Kidney epithelial cell (primary cell): ENCODE results near the gene ASCL3. TPM values are rescaled to one million over a fixed set of nuclear protein-coding genes. Genes with fewer than 3 reads are reported as not detected.

ENCODE experiments used
- DNase-seq: peaks from one replicate; pipeline ENCODE4 v3.0.0-alpha.2; 2010; ENCODE audit warnings: low read depth
- H3K27me3 ChIP-seq: 2 replicates; pipeline ENCODE4 v1.6.0; 2011; ENCODE audit warnings: low read length; ENCODE audit not compliant: control insufficient read depth, insufficient read depth
- H3K36me3 ChIP-seq: 2 replicates; pipeline ENCODE4 v1.5.1; 2011; ENCODE audit warnings: low read length; ENCODE audit not compliant: control insufficient read depth, insufficient read depth
- H3K4me3 ChIP-seq: 2 replicates; pipeline ENCODE4 v1.5.1; 2011; ENCODE audit warnings: low read depth, mild to moderate bottlenecking, control low read depth, low read length
- total RNA-seq: library from RNA; depleted of rRNA; stranded (reverse); fragments of >200 nt; gene quantifications from 2 replicates; pipeline ENCODE4 v1.2.3, GENCODE V29; 2015
- TF ChIP-seq, protein P1 (sequence below): IDR thresholded peaks from 2 replicates; pipeline ENCODE4 v1.5.1; 2011; ENCODE audit warnings: mild to moderate bottlenecking, moderate library complexity, low read length, control low read depth, inconsistent platforms; ENCODE audit not compliant: insufficient read depth, poor library complexity, severe bottlenecking

The ASCL3 gene
- total RNA-seq, 1 donor from 2014 or later = not detected

DNA sequence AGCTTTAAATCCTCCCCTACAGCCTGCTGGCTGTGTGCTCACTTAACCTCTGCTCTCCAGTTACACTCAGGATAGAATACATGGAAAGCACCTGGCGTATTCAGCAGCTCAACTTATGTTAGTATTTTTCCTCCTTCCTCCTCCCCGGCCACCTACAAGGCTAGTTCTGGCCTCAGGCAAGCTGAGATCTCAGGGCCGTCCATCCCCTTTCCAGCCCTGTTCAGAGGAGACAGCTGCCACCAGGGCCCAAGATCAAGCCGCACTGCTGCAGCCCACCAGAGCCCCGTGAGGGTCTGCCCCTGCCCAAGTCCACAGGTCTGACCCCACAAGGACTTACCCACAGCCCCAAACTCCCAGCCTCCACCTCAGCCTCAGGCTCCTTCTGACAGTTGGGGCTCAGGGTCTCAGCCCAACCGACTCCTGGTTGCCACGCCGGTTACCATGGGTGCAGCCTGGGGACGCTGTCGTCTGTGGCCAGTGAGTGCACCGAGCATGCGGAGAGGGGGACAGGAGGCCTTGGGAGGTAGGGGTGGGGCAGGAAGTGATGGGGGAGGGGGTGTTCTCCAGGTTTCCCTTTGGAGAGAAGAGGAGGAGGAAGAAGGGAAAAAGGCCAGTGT lies 10.1 kb downstream of the ASCL3 start, which contains the start of gene C11orf16:
C11orf16 (minus strand) TSS at position 384 of the 617 bp plus-strand sequence. CDS start 639 bp downstream, outside the sequence.
- no peak within 1 kb of the TSS for H3K4me3 ChIP-seq
- DNase-seq = no peak
- H3K36me3 ChIP-seq = no peaks in the 10 kb centered on the region
- H3K27me3 ChIP-seq = no peaks in the 10 kb centered on the region
- TF ChIP-seq, protein P1, sequence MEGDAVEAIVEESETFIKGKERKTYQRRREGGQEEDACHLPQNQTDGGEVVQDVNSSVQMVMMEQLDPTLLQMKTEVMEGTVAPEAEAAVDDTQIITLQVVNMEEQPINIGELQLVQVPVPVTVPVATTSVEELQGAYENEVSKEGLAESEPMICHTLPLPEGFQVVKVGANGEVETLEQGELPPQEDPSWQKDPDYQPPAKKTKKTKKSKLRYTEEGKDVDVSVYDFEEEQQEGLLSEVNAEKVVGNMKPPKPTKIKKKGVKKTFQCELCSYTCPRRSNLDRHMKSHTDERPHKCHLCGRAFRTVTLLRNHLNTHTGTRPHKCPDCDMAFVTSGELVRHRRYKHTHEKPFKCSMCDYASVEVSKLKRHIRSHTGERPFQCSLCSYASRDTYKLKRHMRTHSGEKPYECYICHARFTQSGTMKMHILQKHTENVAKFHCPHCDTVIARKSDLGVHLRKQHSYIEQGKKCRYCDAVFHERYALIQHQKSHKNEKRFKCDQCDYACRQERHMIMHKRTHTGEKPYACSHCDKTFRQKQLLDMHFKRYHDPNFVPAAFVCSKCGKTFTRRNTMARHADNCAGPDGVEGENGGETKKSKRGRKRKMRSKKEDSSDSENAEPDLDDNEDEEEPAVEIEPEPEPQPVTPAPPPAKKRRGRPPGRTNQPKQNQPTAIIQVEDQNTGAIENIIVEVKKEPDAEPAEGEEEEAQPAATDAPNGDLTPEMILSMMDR = no peak

DNA sequence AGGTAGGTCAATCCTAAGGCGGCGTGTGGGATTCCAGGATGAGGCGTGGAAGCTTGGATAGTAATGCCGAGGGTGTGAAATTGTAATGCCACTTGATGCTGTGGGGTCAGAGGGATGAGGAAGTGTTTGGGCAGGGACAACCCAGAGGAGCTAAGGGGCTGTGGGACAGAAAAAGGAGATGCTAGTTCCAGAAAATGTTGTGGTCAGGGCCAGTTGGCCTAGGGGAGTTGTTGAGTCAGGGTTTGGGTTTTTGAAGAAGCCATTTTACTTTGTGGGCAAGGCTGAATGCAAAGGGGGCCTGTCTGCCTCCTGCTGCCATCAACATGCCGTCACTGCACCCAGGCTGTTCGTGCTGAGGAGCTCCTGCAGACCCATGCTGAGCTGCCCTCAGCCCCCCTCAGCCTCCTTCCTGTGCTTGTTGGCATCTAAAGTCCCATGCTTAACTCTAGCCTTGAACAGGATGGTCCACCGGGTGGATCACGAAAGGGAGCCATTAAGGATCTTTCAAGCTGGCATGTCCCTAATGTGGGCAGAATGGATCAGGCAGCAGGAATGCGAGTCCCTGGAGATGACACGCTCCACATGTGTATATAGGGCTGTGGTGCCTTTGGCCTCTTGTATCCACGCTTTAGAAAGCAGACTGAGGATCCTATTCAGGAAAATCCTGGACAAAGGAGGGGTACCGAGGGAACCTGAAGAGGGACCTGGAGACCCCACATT lies 12.2 kb downstream of the ASCL3 start:
- TF ChIP-seq, protein P1 = no peak
- Histone ChIP-seq H3K4me3 (no peak overlapping the region), H3K36me3 (no peaks in the 10 kb centered on the region), H3K27me3 (no peaks in the 10 kb centered on the region)
- DNase-seq = no peak

DNA sequence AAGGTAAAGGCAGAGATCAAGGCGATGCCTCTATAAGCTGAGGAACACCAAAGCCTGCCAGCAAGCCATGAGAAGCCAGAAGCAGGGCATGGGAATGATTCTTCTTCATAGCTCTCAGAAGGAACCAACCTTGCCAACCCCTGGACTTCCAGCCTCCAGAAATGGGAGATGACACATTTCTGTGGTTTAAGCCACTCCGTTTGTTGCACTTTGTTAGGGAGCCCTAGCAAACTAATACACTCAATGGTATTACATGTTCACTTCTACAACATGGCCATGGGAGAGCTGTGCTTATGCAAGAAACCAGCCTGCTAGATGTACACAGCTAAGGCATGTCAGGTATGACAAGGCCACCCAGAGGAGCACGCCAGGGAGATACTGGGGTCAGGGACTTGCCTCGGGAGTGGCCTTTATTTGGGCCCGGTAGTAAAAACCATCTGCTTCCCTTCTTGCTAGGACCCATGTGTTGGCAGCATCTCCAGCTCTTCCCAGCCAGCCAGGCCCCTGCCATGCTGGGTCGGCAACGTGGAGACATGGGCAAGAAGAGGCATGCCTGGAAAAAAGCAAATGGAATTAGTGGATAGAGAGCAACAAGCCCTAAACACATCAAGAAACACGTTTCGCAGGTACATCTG lies 13.7 kb downstream of the ASCL3 start:
- H3K27me3 ChIP-seq = no peaks in the 10 kb centered on the region
- DNase-seq = no peak
- no peaks in the 10 kb centered on the region for H3K36me3 ChIP-seq
- TF ChIP-seq, protein P1 = no peak
- no peak overlapping the region for H3K4me3 ChIP-seq

DNA sequence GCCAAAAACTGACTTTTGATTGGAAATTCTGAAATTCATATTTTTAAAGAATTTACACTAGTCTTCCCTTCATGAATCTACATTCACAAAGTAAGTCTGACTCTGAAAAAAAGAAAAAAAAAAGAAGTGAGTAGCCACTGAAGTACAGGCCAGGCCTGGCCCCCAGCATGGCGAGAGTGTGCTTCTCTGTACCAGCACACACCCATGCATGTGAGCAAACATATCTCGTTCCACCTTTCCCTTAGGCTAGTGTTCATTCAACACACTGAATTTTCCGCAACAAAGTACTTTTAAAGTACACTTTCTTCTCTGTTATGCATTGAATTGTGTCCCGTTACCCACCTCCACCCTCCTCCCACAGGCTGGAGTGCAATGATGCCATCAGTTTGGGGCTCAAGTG lies 14.6 kb downstream of the ASCL3 start:
- H3K36me3 ChIP-seq = no peaks in the 10 kb centered on the region
- no peak overlapping the region for H3K4me3 ChIP-seq
- no peaks in the 10 kb centered on the region for H3K27me3 ChIP-seq
- TF ChIP-seq, protein P1 = no peak
- DNase-seq = no peak

DNA sequence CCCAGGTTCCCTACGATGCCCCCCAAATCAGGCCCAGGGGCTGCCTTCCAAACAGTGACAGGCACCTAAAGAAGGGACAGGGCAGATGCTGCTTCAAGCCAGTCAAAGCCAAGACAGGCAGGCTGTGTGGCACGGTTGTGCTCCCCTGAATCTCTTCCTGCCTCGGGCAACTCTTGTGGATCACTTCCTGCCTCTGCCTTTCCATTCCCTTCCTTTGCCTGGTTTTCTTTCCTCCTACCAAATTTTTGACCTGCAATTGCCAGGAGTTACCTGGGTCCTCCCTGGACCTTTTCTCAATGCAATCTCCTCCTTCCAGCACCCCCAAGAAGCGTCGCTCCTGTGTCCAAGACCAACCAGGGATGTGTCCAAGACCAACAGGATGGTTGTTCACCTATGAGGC lies 15.6 kb downstream of the ASCL3 start:
- Histone ChIP-seq H3K4me3 (no peak overlapping the region), H3K27me3 (no peaks in the 10 kb centered on the region), H3K36me3 (no peaks in the 10 kb centered on the region)
- no peak for DNase-seq
- TF ChIP-seq, protein P1 = no peak
